CD4-positive, alpha-beta memory T cell (primary cell): ENCODE measurements around the gene XRCC2. TPM values are rescaled to one million over a fixed set of nuclear protein-coding genes. Genes with fewer than 3 reads are reported as not detected.
A peak's percentile ranks its signal among the peaks of the same experiment; 100 is the strongest.
"Not testable (repeated sequence)": the region's sequence is repeated elsewhere in the genome, so short reads cannot be mapped to it uniquely, and the experiment has no call there.

ENCODE experiments used
- CTCF ChIA-PET: fragments of 350-600 bp; sonication (Branson Sonifier 250); formaldehyde crosslinking; loops from one replicate; lab custom pipeline; 2021; ENCODE audit warnings: inconsistent platforms; ENCODE audit not compliant: partially characterized antibody; lab: Charles Lee
- POLR2A ChIA-PET: fragments of 350-600 bp; sonication (Branson Sonifier 250); formaldehyde crosslinking; loops from one replicate; lab custom pipeline; 2021; ENCODE audit not compliant: partially characterized antibody; lab: Charles Lee
- DNase-seq, 5 donors: peaks; one replicate each; pipeline versions ENCODE4 v3.0.0 to v3.0.0-alpha.2; 2020 to 2022; ENCODE audit warnings: mixed read lengths in 1 of 5
- H3K27ac ChIP-seq: one replicate; pipeline ENCODE4 v1.7.0; 2013; ENCODE audit warnings: low read depth, low read length
- H3K27me3 ChIP-seq: 2 replicates; pipeline ENCODE4 v1.7.0; 2013; ENCODE audit warnings: mild to moderate bottlenecking, low read length, moderate library complexity; ENCODE audit not compliant: insufficient read depth
- H3K36me3 ChIP-seq: 2 replicates; pipeline ENCODE4 v1.7.0; 2013; ENCODE audit warnings: mild to moderate bottlenecking, low read length, moderate library complexity; ENCODE audit not compliant: insufficient read depth
- H3K4me1 ChIP-seq: 2 replicates; pipeline ENCODE4 v1.7.0; 2013; ENCODE audit warnings: mild to moderate bottlenecking, low read length, moderate library complexity; ENCODE audit not compliant: insufficient read depth
- H3K4me3 ChIP-seq, 2 donors: one replicate each; pipeline ENCODE4 v1.7.0; 2013; ENCODE audit warnings: low read length in 2 of 2, mild to moderate bottlenecking in 1 of 2
- H3K9me3 ChIP-seq, 2 donors: one replicate each; pipeline ENCODE4 v1.7.0; 2013; ENCODE audit warnings: low read length in 2 of 2, control low read depth in 1 of 2; ENCODE audit not compliant: control insufficient read depth in 1 of 2
- H3K27ac Mint-ChIP-seq, 7 donors: one replicate each; pipeline ENCODE4 v1.8.0; 2020 to 2021; ENCODE audit warnings: mixed read lengths in 7 of 7, mild to moderate bottlenecking in 6 of 7, inconsistent platforms in 3 of 7, moderate library complexity in 3 of 7
- H3K27me3 Mint-ChIP-seq, 2 donors: one replicate each; pipeline ENCODE4 v1.8.0; 2020 to 2021; ENCODE audit warnings: mixed read lengths in 2 of 2
- H3K36me3 Mint-ChIP-seq, 2 donors: one replicate each; pipeline ENCODE4 v1.8.0; 2020 to 2021; ENCODE audit warnings: mixed read lengths in 2 of 2, inconsistent platforms in 1 of 2, mild to moderate bottlenecking in 1 of 2
- H3K4me1 Mint-ChIP-seq, 4 donors: one replicate each; pipeline ENCODE4 v1.8.0; 2020 to 2021; ENCODE audit warnings: mixed read lengths in 4 of 4, mild to moderate bottlenecking in 1 of 4
- H3K4me3 Mint-ChIP-seq, 8 donors: one replicate each; pipeline ENCODE4 v1.8.0; 2020 to 2021; ENCODE audit warnings: mixed read lengths in 8 of 8, mild to moderate bottlenecking in 7 of 8, moderate library complexity in 6 of 8, inconsistent platforms in 3 of 8
- H3K9me3 Mint-ChIP-seq, 8 donors: one replicate each; pipeline ENCODE4 v1.8.0; 2020 to 2021; ENCODE audit warnings: mixed read lengths in 8 of 8, mild to moderate bottlenecking in 5 of 8, inconsistent platforms in 3 of 8, moderate library complexity in 1 of 8
- intact Hi-C: fragments of 100-400 bp; cut with micrococcal nuclease; formaldehyde crosslinking; loops from one replicate; pipeline ENCODE4 v1.15.1; 2023
- polyA plus RNA-seq, 2 donors: library from polyadenylated mRNA; unstranded; fragments of 300-500 nt; fragmentation: Illumina TruSeq; gene quantifications; one replicate each; pipeline ENCODE4 v1.2.3, GENCODE V29; 2021
- total RNA-seq, 2 experiments: library from RNA; stranded (reverse); gene quantifications; one replicate each; pipeline ENCODE4 v1.2.3, GENCODE V29; 2021

The XRCC2 gene
- total RNA-seq, result 1 to 10 TPM in 1 of 2 experiments, under 1 TPM in 1; 0.75 to 1.1 TPM
- polyA plus RNA-seq, result under 1 TPM in 1 of 2 donors, not detected in 1; 0.48 TPM

DNA sequence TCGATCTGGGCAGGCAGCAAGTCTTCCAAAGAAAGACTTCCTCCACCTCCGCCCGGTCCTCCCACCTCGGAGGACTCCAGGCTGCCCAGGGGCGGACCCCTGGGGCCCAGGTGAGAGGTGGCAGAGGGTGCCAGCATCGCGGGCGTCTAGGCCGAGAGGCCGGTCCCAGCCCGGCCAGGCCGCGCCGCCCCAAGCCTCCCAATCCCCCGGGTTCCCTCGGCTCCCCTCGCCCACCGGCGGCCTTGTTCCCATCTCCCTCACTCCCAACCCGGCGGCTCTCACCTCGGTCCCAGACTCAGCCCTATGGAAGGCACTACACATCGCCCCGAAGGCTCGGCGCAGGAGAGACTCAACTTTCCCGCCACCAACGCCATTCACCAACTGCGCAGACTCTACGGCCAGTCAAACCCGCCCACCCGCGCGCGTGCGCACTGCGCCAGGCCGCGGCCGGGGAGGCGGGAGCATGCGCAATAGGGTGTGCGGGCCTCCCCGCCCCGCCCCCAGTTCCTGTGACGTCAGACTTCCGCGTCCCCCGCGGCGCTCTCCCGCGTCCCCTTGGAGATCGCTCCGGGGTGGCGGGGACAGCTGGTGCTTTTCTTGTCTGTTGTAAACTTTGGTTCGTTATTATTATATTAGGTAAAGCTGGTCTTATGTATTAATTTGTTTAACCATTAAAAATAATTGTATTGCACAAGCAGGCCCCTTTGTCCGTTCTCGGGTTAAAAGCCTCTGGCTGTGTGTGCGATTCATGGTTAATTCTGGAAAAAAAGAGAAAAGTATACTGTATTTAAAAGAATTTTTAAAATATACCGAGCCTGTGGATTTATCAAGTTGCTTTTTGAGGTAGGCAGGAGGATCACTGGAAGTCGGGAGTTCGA, at the start of gene XRCC2:
TSS of gene XRCC2 (minus strand) at position 383 of the 878 bp plus-strand sequence. CDS start at position 321, 62 bp downstream.
- DNase-seq, result peak; percentile 87 to 99 (median 96)
- peaks cover 14% of the 10 kb centered on the region for H3K4me1 ChIP-seq
- H3K4me3 ChIP-seq, result peak within 1 kb of the TSS; percentile 52 to 62
- peak within 1 kb of the TSS; percentile 73 for H3K27ac ChIP-seq
- ChIA-PET CTCF (no interaction called here), POLR2A (interaction anchor here (1.0 kb wide), 1 partner anchor 213 kb away, joined by 3 read pairs; no protein-coding TSS in a partner anchor)
- H3K4me1 Mint-ChIP-seq, result peaks cover 4 to 17% (median 11%) of the 10 kb centered on the region in 4 donors
- no peaks in the 10 kb centered on the region for H3K36me3 ChIP-seq
- intact Hi-C loops, result loop anchor here (1.0 to 10.0 kb wide), 5 partner anchors 83 to 799 kb away; partner anchors contain the start of genes ACTR3B and PRKAG2
- H3K4me3 Mint-ChIP-seq, result peak within 1 kb of the TSS; percentile 89 to 96 (median 95)
- peak within 1 kb of the TSS; percentile 69 to 98 (median 94) for H3K27ac Mint-ChIP-seq
- no peaks in the 10 kb centered on the region for H3K27me3 Mint-ChIP-seq
- H3K9me3 Mint-ChIP-seq, result no peaks in the 10 kb centered on the region
- H3K27me3 ChIP-seq, result no peaks in the 10 kb centered on the region
- H3K36me3 Mint-ChIP-seq, result peaks cover 0 to 2% of the 10 kb centered on the region in 2 donors
- no peaks in the 10 kb centered on the region for H3K9me3 ChIP-seq

- H3K36me3 Mint-ChIP-seq, result no peaks in the 10 kb centered on the region
- Histone ChIP-seq H3K4me1 (no peaks in the 10 kb centered on the region), H3K27me3 (no peaks in the 10 kb centered on the region), H3K9me3 (no peaks in the 10 kb centered on the region), H3K27ac (no peak overlapping the region), H3K36me3 (no peaks in the 10 kb centered on the region), H3K4me3 (no peak overlapping the region)
- CTCF ChIA-PET, result interaction anchor here (0.7 to 0.9 kb wide), 3 partner anchors 13 to 1600 kb away, joined by 3 read pairs; no protein-coding TSS in a partner anchor
- intact Hi-C loops, result no loop called here
- POLR2A ChIA-PET, result no interaction called here
- no peaks in the 10 kb centered on the region for H3K4me1 Mint-ChIP-seq
- H3K4me3 Mint-ChIP-seq, result no peak overlapping the region
- H3K9me3 Mint-ChIP-seq, result no peaks in the 10 kb centered on the region
- no peak overlapping the region for H3K27ac Mint-ChIP-seq
- DNase-seq, result no peak
- H3K27me3 Mint-ChIP-seq, result peaks cover 6% of the 10 kb centered on the region in 2 donors
These were observed 47.4 kb upstream of the XRCC2 start for GRCh38 chr7:152723364-152723763.

DNA sequence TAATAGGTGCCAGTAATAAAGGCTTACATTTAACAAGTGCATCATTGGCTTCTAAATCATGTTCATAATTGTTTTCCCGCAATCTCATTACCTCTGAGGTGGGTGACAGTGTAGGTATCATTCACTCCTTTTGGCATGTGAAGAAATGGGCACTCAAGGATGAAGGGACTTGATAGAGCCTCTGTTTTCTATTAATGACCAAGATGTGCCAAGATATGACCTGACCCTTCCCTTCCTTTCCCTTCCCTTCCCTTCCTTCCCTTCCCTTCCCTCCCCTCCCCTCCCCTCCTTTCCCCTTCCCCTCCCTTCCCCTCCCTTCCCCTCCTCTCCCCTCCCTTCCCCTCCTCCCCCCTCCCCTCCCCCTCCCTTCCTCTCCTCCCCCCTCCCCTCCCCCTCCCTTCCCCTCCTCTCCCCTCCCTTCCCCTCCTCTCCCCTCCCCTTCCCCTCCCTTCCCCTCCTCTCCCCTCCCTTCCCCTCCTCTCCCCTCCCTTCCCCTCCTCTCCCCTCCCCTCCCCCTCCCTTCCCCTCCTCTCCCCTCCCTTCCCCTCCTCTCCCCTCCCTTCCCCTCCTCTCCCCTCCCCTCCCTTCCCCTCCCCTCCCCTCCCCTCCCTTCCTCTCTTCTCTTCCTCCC, 36.6 kb upstream of the XRCC2 start:
- H3K4me1 Mint-ChIP-seq, H3K4me3 ChIP-seq, H3K36me3 Mint-ChIP-seq, H3K27me3 Mint-ChIP-seq, H3K27me3 ChIP-seq, H3K4me1 ChIP-seq, H3K9me3 Mint-ChIP-seq, H3K36me3 ChIP-seq, CTCF ChIA-PET, H3K27ac ChIP-seq, POLR2A ChIA-PET, H3K4me3 Mint-ChIP-seq, H3K27ac Mint-ChIP-seq, DNase-seq, intact Hi-C loops, H3K9me3 ChIP-seq: not testable (repeated sequence)

GRCh38 chr7:152711444-152711944, 35.6 kb upstream of the XRCC2 start:
- Histone ChIP-seq H3K36me3 (no peaks in the 10 kb centered on the region), H3K4me3 (no peak overlapping the region), H3K9me3 (no peaks in the 10 kb centered on the region), H3K4me1 (no peaks in the 10 kb centered on the region), H3K27me3 (no peaks in the 10 kb centered on the region), H3K27ac (no peak overlapping the region)
- H3K27me3 Mint-ChIP-seq, result peaks cover 0 to 7% of the 10 kb centered on the region in 2 donors
- ChIA-PET CTCF (interaction anchor here (1.5 kb wide), 1 partner anchor 375 kb away, joined by 4 read pairs; no protein-coding TSS in a partner anchor), POLR2A (no interaction called here)
- no peak overlapping the region for H3K4me3 Mint-ChIP-seq
- no peak overlapping the region for H3K27ac Mint-ChIP-seq
- no peaks in the 10 kb centered on the region for H3K9me3 Mint-ChIP-seq
- intact Hi-C loops, result no loop called here
- H3K36me3 Mint-ChIP-seq, result no peaks in the 10 kb centered on the region
- DNase-seq, result no peak
- H3K4me1 Mint-ChIP-seq, result peaks cover 0 to 6% (median 4%) of the 10 kb centered on the region in 4 donors

DNA sequence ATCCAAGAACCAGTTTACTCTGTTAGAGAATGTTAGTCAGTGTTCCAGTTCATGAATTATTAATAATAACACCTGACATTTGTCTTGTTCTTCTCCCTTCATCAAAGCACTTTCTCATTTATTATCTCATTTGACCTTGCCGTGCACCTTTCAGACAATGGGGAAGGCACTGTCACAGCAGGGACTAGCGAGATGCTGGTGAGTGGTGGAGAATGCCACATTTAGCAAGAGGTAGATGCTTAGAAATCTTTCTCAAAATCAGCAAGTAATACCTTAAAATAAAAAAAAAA, 34.2 kb upstream of the XRCC2 start:
- peaks cover 0 to 7% of the 10 kb centered on the region in 2 donors for H3K27me3 Mint-ChIP-seq
- Histone ChIP-seq H3K4me3 (no peak overlapping the region), H3K4me1 (no peaks in the 10 kb centered on the region), H3K9me3 (peaks cover 0 to 3% of the 10 kb centered on the region in 2 donors), H3K36me3 (no peaks in the 10 kb centered on the region), H3K27ac (no peak overlapping the region), H3K27me3 (no peaks in the 10 kb centered on the region)
- H3K4me3 Mint-ChIP-seq, result no peak overlapping the region
- H3K4me1 Mint-ChIP-seq, result peaks cover 0 to 6% (median 4%) of the 10 kb centered on the region in 4 donors
- no peaks in the 10 kb centered on the region for H3K36me3 Mint-ChIP-seq
- intact Hi-C loops, result no loop called here
- peaks cover 0 to 5% (median 3%) of the 10 kb centered on the region in 8 donors for H3K9me3 Mint-ChIP-seq
- DNase-seq, result no peak
- POLR2A ChIA-PET, result no interaction called here
- H3K27ac Mint-ChIP-seq, result no peak overlapping the region
- CTCF ChIA-PET, result interaction anchor here (1.1 to 1.5 kb wide), 3 partner anchors 11 to 374 kb away, joined by 3 to 4 read pairs (median 3); no protein-coding TSS in a partner anchor

DNA sequence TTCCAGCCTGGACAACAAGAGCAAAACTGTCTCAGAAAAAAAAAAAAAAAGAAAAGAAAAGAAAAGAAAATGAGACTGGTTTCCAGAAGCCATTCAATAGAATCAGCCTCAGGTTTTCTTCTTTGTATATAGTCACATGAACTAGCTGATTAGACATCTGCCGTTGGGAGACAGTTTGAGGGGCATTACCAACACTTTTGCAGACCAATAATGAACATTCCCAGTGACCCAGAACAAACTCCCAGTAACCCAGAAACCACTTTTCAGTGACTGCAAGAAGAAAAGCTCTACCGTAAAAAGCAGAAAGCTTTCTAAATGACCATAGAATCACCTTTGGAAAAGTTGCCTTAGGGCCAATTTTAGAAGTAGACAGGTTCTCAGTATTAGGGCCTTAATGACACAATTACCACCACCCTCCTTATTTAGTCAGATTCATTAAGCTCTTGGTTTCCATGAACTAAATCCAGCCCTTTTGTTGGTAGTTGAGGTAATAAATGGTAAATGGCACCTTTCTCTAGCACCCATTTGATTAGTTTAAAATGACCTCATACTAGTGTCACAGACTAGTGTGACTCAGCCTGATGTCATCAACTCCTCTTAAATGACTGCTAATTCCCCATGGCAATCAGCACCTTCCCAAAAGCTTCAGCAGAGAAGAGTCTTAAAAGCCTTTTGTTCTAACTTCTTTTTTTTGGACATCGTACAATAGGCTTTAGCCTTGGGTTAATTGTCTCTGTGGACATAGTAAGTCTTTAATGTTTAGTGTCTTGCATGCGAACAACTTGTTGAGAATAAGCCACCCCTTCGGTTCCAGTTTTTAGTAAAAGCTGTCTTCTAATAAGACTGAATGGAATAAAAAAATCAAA, 33.6 kb upstream of the XRCC2 start:
- Mint-ChIP-seq H3K27ac (no peak overlapping the region), H3K36me3 (no peaks in the 10 kb centered on the region), H3K4me1 (peaks cover 0 to 6% (median 4%) of the 10 kb centered on the region in 4 donors), H3K9me3 (peaks cover 0 to 11% (median 9%) of the 10 kb centered on the region in 8 donors), H3K4me3 (no peak overlapping the region), H3K27me3 (peaks cover 0 to 7% of the 10 kb centered on the region in 2 donors)
- POLR2A ChIA-PET, result no interaction called here
- Histone ChIP-seq H3K27me3 (no peaks in the 10 kb centered on the region), H3K36me3 (no peaks in the 10 kb centered on the region), H3K4me1 (no peaks in the 10 kb centered on the region), H3K4me3 (no peak overlapping the region), H3K9me3 (peaks cover 0 to 9% of the 10 kb centered on the region in 2 donors), H3K27ac (no peak overlapping the region)
- no peak for DNase-seq
- CTCF ChIA-PET, result interaction anchor here (1.1 to 1.2 kb wide), 2 partner anchors 10 to 14 kb away, joined by 3 read pairs; no protein-coding TSS in a partner anchor
- intact Hi-C loops, result loop anchor here (5.0 to 10.0 kb wide), 2 partner anchors 562 to 685 kb away; partner anchors contain the start of gene GALNT11
